ENCODE results near the gene MED8. TPM values are rescaled to one million over a fixed set of nuclear protein-coding genes. Genes with fewer than 3 reads are reported as not detected.

Gene MED8
- total RNA-seq, 1 experiment from 2014 or later: 61.6 TPM

- intact Hi-C loops (cut with micrococcal nuclease): no loop called here
- no peaks in the 10 kb centered on the region for H3K4me1 Mint-ChIP-seq (ENCODE audit: insufficient read depth, unreplicated experiment)
- ChIA-PET CTCF (no interaction called here), POLR2A (interaction anchor here (0.9 to 1.0 kb wide), 3 partner anchors 10 to 11 kb away, joined by 3 read pairs; partner anchors contain the start of genes ELOVL1, MED8 and SZT2)
- no TSS peak for BruUV-seq (replicated peaks)
- no peaks in the 10 kb centered on the region for H3K27me3 Mint-ChIP-seq (ENCODE audit: insufficient read depth, unreplicated experiment)
- DNase-seq (ENCODE audit: unreplicated experiment): no peak
- no peak overlapping the region for H3K4me3 Mint-ChIP-seq (ENCODE audit: unreplicated experiment)
- no peak for TF ChIP-seq CTCF (IDR thresholded peaks at IDR 0.05; ENCODE audit: unreplicated experiment)
- no peaks in the 10 kb centered on the region for H3K9me3 Mint-ChIP-seq (ENCODE audit: unreplicated experiment)
- no peak overlapping the region for H3K27ac Mint-ChIP-seq (ENCODE audit: low read depth, unreplicated experiment)
- peaks cover 28% of the 10 kb centered on the region for H3K36me3 Mint-ChIP-seq (ENCODE audit: insufficient read depth, unreplicated experiment)
These were observed 10.1 kb downstream of the MED8 start for GRCh38 chr1:43379476-43379875.

GRCh38 chr1:43377831-43378230, 11.8 kb downstream of the MED8 start:
- H3K4me1 Mint-ChIP-seq (ENCODE audit: insufficient read depth, unreplicated experiment): no peaks in the 10 kb centered on the region
- peaks cover 16% of the 10 kb centered on the region for H3K36me3 Mint-ChIP-seq (ENCODE audit: insufficient read depth, unreplicated experiment)
- intact Hi-C loops (cut with micrococcal nuclease): no loop called here
- ChIA-PET POLR2A (interaction anchor here (0.6 to 7.3 kb wide), 8 partner anchors 8 to 424 kb away, joined by 3 to 48 read pairs (median 3); partner anchors contain the start of genes ELOVL1, MED8 and SZT2), CTCF (interaction anchor here (0.6 to 0.9 kb wide), 4 partner anchors 151 to 1567 kb away, joined by 3 to 4 read pairs (median 4); no protein-coding TSS in a partner anchor)
- no peak overlapping the region for H3K27ac Mint-ChIP-seq (ENCODE audit: low read depth, unreplicated experiment)
- no peak for DNase-seq (ENCODE audit: unreplicated experiment)
- H3K27me3 Mint-ChIP-seq (ENCODE audit: insufficient read depth, unreplicated experiment): no peaks in the 10 kb centered on the region
- H3K9me3 Mint-ChIP-seq (ENCODE audit: unreplicated experiment): no peaks in the 10 kb centered on the region
- TF ChIP-seq CTCF (IDR thresholded peaks at IDR 0.05; ENCODE audit: unreplicated experiment): no peak
- H3K4me3 Mint-ChIP-seq (ENCODE audit: unreplicated experiment): no peak overlapping the region
- BruUV-seq (replicated peaks): no TSS peak

- POLR2A ChIA-PET: interaction anchor here (1.6 to 7.3 kb wide), 3 partner anchors 9 to 13 kb away, joined by 8 to 48 read pairs (median 12); partner anchors contain the start of genes ELOVL1, MED8 and SZT2
- Mint-ChIP-seq H3K27ac (ENCODE audit: low read depth, unreplicated experiment) (no peak overlapping the region), H3K4me1 (ENCODE audit: insufficient read depth, unreplicated experiment) (no peaks in the 10 kb centered on the region), H3K27me3 (ENCODE audit: insufficient read depth, unreplicated experiment) (no peaks in the 10 kb centered on the region), H3K4me3 (ENCODE audit: unreplicated experiment) (no peak overlapping the region), H3K9me3 (ENCODE audit: unreplicated experiment) (no peaks in the 10 kb centered on the region), H3K36me3 (ENCODE audit: insufficient read depth, unreplicated experiment) (peaks cover 11% of the 10 kb centered on the region)
- DNase-seq (ENCODE audit: unreplicated experiment): no peak
- CTCF ChIA-PET: interaction anchor here (0.7 to 1.7 kb wide), 3 partner anchors 29 to 150 kb away, joined by 3 to 6 read pairs (median 3); no protein-coding TSS in a partner anchor
- TF ChIP-seq CTCF (IDR thresholded peaks at IDR 0.05; ENCODE audit: unreplicated experiment): no peak
- no TSS peak for BruUV-seq (replicated peaks)
- intact Hi-C loops (cut with micrococcal nuclease): no loop called here
These were observed 12.8 kb downstream of the MED8 start for GRCh38 chr1:43376723-43377235.

- H3K4me1 Mint-ChIP-seq (ENCODE audit: insufficient read depth, unreplicated experiment): peaks cover 10% of the 10 kb centered on the region
- H3K9me3 Mint-ChIP-seq (ENCODE audit: unreplicated experiment): no peaks in the 10 kb centered on the region
- H3K27ac Mint-ChIP-seq (ENCODE audit: low read depth, unreplicated experiment): no peak overlapping the region
- DNase-seq (ENCODE audit: unreplicated experiment): peak; percentile 89
- no peak overlapping the region for H3K4me3 Mint-ChIP-seq (ENCODE audit: unreplicated experiment)
- BruUV-seq (replicated peaks): no TSS peak
- no peak for TF ChIP-seq CTCF (IDR thresholded peaks at IDR 0.05; ENCODE audit: unreplicated experiment)
- intact Hi-C loops (cut with micrococcal nuclease): no loop called here
- no peaks in the 10 kb centered on the region for H3K27me3 Mint-ChIP-seq (ENCODE audit: insufficient read depth, unreplicated experiment)
- ChIA-PET POLR2A (interaction anchor here (1.1 to 7.3 kb wide), 3 partner anchors 15 to 81 kb away, joined by 3 to 48 read pairs (median 10); partner anchors contain the start of genes CDC20, MED8 and SZT2), CTCF (no interaction called here)
- peaks cover 2% of the 10 kb centered on the region for H3K36me3 Mint-ChIP-seq (ENCODE audit: insufficient read depth, unreplicated experiment)
These were observed 16.3 kb downstream of the MED8 start for GRCh38 chr1:43373066-43373940.
